ENCODE results near the gene PARD6G.

DNA sequence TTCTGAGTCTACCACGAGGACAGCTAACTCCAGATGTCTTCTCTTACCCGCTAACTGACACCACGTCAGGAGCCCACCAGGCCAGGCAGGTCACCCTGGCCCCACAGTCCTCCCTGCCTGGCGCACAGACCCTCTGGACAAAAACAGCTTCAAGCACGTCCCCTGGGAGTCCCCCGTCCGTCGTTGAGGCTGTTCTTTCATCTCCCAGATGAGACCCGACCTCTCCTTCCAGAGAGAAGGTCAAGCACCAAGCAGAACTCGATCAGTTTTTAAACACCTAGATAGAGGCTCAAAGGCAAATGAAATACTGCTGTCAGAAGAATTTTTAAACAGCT lies 57.8 kb downstream of the PARD6G start:
- TF ChIP-seq CTCF (IDR thresholded peaks at IDR 0.05) = no peak
- no peak for TF ChIP-seq POLR2A (IDR thresholded peaks at IDR 0.05)
